Gastroesophageal sphincter (tissue), 3 donors: ENCODE measurements around the gene EHBP1L1.

ENCODE experiments used
- EP300 ChIP-seq: sonication (generic); formaldehyde crosslinking; IDR thresholded peaks from one replicate; pipeline ENCODE4 v1.6.1; 2017; ENCODE audit warnings: antibody characterized with exemption, mild to moderate bottlenecking
- POLR2A ChIP-seq, 2 donors: fragments of 450-650 bp; IDR thresholded peaks; one replicate each; pipeline ENCODE4 v1.6.1; 2017; ENCODE audit warnings: antibody characterized with exemption in 2 of 2, mild to moderate bottlenecking in 2 of 2, moderate library complexity in 1 of 2
- POLR2AphosphoS5 ChIP-seq: sonication (generic); formaldehyde crosslinking; IDR thresholded peaks from one replicate; pipeline ENCODE4 v1.6.1; 2017; ENCODE audit warnings: antibody characterized with exemption
- TF ChIP-seq, protein P1 (sequence below), 4 experiments: fragments of 200-600 bp in 2 of 4; fragments of 450-650 bp in 2 of 4; sonication (generic) in 1 of 4; IDR thresholded peaks; one replicate each; pipeline ENCODE4 v1.5.1; 2017 to 2019; ENCODE audit warnings: antibody characterized with exemption in 4 of 4, mild to moderate bottlenecking in 2 of 4, moderate library complexity in 2 of 4

DNA sequence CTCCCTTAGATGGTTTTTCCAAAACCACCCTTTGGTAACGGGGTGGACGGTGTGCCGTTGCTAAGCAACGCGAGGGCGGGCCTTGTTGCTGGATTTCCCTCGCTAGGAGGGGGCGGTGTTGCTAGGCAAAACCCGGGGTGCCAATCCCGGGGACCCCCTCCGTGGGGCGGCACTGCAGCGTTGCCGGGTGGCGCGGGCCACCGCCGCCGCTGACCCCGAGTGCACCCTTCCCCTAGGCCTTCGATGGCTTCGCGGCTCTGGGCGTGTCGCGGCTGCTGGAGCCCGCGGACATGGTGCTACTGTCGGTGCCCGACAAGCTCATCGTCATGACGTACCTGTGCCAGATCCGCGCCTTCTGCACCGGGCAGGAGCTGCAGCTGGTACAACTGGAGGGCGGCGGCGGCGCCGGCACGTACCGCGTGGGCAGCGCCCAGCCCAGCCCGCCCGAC lies 8.9 kb downstream of the EHBP1L1 start:
- no peak for TF ChIP-seq POLR2A (IDR thresholded peaks at IDR 0.05)
- no peak for TF ChIP-seq EP300
- TF ChIP-seq, protein P1, sequence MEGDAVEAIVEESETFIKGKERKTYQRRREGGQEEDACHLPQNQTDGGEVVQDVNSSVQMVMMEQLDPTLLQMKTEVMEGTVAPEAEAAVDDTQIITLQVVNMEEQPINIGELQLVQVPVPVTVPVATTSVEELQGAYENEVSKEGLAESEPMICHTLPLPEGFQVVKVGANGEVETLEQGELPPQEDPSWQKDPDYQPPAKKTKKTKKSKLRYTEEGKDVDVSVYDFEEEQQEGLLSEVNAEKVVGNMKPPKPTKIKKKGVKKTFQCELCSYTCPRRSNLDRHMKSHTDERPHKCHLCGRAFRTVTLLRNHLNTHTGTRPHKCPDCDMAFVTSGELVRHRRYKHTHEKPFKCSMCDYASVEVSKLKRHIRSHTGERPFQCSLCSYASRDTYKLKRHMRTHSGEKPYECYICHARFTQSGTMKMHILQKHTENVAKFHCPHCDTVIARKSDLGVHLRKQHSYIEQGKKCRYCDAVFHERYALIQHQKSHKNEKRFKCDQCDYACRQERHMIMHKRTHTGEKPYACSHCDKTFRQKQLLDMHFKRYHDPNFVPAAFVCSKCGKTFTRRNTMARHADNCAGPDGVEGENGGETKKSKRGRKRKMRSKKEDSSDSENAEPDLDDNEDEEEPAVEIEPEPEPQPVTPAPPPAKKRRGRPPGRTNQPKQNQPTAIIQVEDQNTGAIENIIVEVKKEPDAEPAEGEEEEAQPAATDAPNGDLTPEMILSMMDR (IDR thresholded peaks at IDR 0.05) = no peak
- TF ChIP-seq POLR2AphosphoS5 = no peak
